Measurements from ENCODE around the gene TBX1.

The TBX1 gene

GRCh38 chr22:19785461-19786263, 25.1 kb downstream of the TBX1 start:
- TF ChIP-seq, protein P1, sequence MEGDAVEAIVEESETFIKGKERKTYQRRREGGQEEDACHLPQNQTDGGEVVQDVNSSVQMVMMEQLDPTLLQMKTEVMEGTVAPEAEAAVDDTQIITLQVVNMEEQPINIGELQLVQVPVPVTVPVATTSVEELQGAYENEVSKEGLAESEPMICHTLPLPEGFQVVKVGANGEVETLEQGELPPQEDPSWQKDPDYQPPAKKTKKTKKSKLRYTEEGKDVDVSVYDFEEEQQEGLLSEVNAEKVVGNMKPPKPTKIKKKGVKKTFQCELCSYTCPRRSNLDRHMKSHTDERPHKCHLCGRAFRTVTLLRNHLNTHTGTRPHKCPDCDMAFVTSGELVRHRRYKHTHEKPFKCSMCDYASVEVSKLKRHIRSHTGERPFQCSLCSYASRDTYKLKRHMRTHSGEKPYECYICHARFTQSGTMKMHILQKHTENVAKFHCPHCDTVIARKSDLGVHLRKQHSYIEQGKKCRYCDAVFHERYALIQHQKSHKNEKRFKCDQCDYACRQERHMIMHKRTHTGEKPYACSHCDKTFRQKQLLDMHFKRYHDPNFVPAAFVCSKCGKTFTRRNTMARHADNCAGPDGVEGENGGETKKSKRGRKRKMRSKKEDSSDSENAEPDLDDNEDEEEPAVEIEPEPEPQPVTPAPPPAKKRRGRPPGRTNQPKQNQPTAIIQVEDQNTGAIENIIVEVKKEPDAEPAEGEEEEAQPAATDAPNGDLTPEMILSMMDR (IDR thresholded peaks at IDR 0.05; ENCODE audit: insufficient read depth, low read length, poor library complexity, severe bottlenecking) = no peak
- H3K36me3 ChIP-seq (ENCODE audit: control insufficient read depth, insufficient read depth, low read length) = no peaks in the 10 kb centered on the region; the same call in 1 of the 2 replicates
- H3K27me3 ChIP-seq (replicated peaks; ENCODE audit: control insufficient read depth, insufficient read depth, low read length) = no peaks in the 10 kb centered on the region
- H3K4me3 ChIP-seq (replicated peaks; ENCODE audit: low read depth, low read length) = no peak overlapping the region
- no peak for DNase-seq (ENCODE audit: extremely low read depth, insufficient read length)

- no peak for DNase-seq (ENCODE audit: extremely low read depth, insufficient read length)
- TF ChIP-seq, protein P1 (IDR thresholded peaks at IDR 0.05; ENCODE audit: insufficient read depth, low read length, poor library complexity, severe bottlenecking) = no peak
- no peaks in the 10 kb centered on the region for H3K27me3 ChIP-seq (replicated peaks; ENCODE audit: control insufficient read depth, insufficient read depth, low read length)
- no peaks in the 10 kb centered on the region; the same call in 1 of the 2 replicates for H3K36me3 ChIP-seq (ENCODE audit: control insufficient read depth, insufficient read depth, low read length)
- H3K4me3 ChIP-seq (replicated peaks; ENCODE audit: low read depth, low read length) = no peak overlapping the region
Measured at GRCh38 chr22:19786264-19786585, 25.6 kb downstream of the TBX1 start.

DNA sequence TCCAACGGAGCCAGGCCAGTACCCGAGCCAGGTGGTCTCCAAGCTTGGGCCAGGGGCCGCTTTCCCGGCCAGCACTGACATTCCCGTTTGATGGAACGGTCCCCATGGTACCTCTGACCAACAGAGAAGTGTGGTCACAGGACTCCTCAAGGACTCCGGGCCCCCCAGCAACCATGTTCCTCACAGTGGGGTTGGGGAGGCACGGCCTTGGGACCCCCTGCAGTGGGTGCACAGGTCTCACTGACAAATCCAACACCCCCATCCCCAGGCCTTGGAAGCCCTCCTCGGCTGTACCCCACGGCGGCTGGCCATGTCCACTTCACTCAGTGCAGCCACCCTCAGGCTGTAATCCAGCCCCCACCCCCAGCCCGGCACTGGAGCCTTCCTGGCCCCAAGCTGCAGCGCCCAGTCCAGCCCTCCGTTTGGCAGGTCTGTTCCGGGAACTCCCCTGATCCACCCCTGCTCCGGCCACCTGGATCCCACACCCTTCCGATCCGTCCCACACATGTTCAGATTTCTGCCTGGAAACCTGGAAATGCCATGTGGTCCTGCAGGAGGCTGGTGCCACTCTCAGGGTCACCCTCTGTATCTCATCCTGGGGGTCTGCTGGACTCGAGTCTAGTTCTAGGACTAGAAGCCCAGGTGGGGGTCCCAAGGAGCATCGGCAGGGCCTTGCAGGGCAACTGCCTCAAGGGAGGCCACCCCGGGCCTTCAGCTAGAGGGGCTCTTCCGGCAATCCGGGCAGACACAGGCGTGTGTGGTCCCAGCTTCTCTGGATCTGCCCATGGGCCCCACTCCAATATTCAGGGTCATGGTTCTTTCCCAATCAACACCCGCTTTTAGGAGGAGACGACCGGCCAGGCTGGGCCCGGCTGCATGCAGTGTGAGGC, 26.6 kb downstream of the TBX1 start:
- Histone ChIP-seq H3K36me3 (ENCODE audit: control insufficient read depth, insufficient read depth, low read length) (no peaks in the 10 kb centered on the region; the same call in 1 of the 2 replicates), H3K27me3 (replicated peaks; ENCODE audit: control insufficient read depth, insufficient read depth, low read length) (no peaks in the 10 kb centered on the region), H3K4me3 (replicated peaks; ENCODE audit: low read depth, low read length) (no peak overlapping the region)
- no peak for DNase-seq (ENCODE audit: extremely low read depth, insufficient read length)
- TF ChIP-seq, protein P1 (IDR thresholded peaks at IDR 0.05; ENCODE audit: insufficient read depth, low read length, poor library complexity, severe bottlenecking) = no peak

- Histone ChIP-seq H3K27me3 (replicated peaks; ENCODE audit: control insufficient read depth, insufficient read depth, low read length) (no peaks in the 10 kb centered on the region), H3K36me3 (ENCODE audit: control insufficient read depth, insufficient read depth, low read length) (no peaks in the 10 kb centered on the region; the same call in 1 of the 2 replicates), H3K4me3 (replicated peaks; ENCODE audit: low read depth, low read length) (no peak overlapping the region)
- DNase-seq (ENCODE audit: extremely low read depth, insufficient read length) = no peak
- TF ChIP-seq, protein P1 (IDR thresholded peaks at IDR 0.05; ENCODE audit: insufficient read depth, low read length, poor library complexity, severe bottlenecking) = no peak
Measured at GRCh38 chr22:19787849-19788141, 27.2 kb downstream of the TBX1 start.

GRCh38 chr22:19788661-19789225, 28.2 kb downstream of the TBX1 start:
- TF ChIP-seq, protein P1 (IDR thresholded peaks at IDR 0.05; ENCODE audit: insufficient read depth, low read length, poor library complexity, severe bottlenecking) = no peak
- no peak for DNase-seq (ENCODE audit: extremely low read depth, insufficient read length)
- no peaks in the 10 kb centered on the region; the same call in 1 of the 2 replicates for H3K36me3 ChIP-seq (ENCODE audit: control insufficient read depth, insufficient read depth, low read length)
- H3K27me3 ChIP-seq (replicated peaks; ENCODE audit: control insufficient read depth, insufficient read depth, low read length) = no peaks in the 10 kb centered on the region
- H3K4me3 ChIP-seq (replicated peaks; ENCODE audit: low read depth, low read length) = no peak overlapping the region
